ENCODE measurements around the gene EXOC3.

Gene EXOC3

GRCh38 chr5:402615-403359, 40.2 kb upstream of the EXOC3 start:
- no peaks in the 10 kb centered on the region for H3K4me1 ChIP-seq (ENCODE audit: low read depth, poor library complexity, severe bottlenecking)
- H3K79me2 ChIP-seq (ENCODE audit: insufficient read depth, low read depth): no peaks in the 10 kb centered on the region
- H3K36me3 ChIP-seq (ENCODE audit: insufficient read depth): no peaks in the 10 kb centered on the region
- H3K27me3 ChIP-seq (ENCODE audit: insufficient read depth, low read depth): no peaks in the 10 kb centered on the region; the same call in 1 of the 2 replicates
- no peak overlapping the region for H3K4me2 ChIP-seq
- H4K20me1 ChIP-seq (ENCODE audit: insufficient read depth): no peaks in the 10 kb centered on the region
- H3K9ac ChIP-seq: no peak overlapping the region
- TF ChIP-seq CTCF (conservative IDR thresholded peaks at IDR 0.05; ENCODE audit: low read depth, low read length): no peak
- H3K27ac ChIP-seq: no peak overlapping the region
- no peak overlapping the region for H2AFZ ChIP-seq (ENCODE audit: low read depth)
- H3K4me3 ChIP-seq (IDR thresholded peaks at IDR 0.05; ENCODE audit: insufficient read depth, low read depth, low read length): no peak overlapping the region

- Histone ChIP-seq H3K36me3 (ENCODE audit: insufficient read depth) (no peaks in the 10 kb centered on the region), H3K4me2 (no peak overlapping the region), H3K4me1 (ENCODE audit: low read depth, poor library complexity, severe bottlenecking) (no peaks in the 10 kb centered on the region), H3K27ac (no peak overlapping the region), H3K9ac (no peak overlapping the region), H2AFZ (ENCODE audit: low read depth) (no peak overlapping the region), H3K79me2 (ENCODE audit: insufficient read depth, low read depth) (no peaks in the 10 kb centered on the region), H4K20me1 (ENCODE audit: insufficient read depth) (no peaks in the 10 kb centered on the region), H3K4me3 (IDR thresholded peaks at IDR 0.05; ENCODE audit: insufficient read depth, low read depth, low read length) (no peak overlapping the region), H3K27me3 (ENCODE audit: insufficient read depth, low read depth) (no peaks in the 10 kb centered on the region; the same call in 1 of the 2 replicates)
- TF ChIP-seq CTCF (conservative IDR thresholded peaks at IDR 0.05; ENCODE audit: low read depth, low read length): no peak
Measured at GRCh38 chr5:403995-404394, 39.0 kb upstream of the EXOC3 start.

GRCh38 chr5:404666-405241, 38.2 kb upstream of the EXOC3 start:
- H3K4me1 ChIP-seq (ENCODE audit: low read depth, poor library complexity, severe bottlenecking): no peaks in the 10 kb centered on the region
- TF ChIP-seq CTCF (conservative IDR thresholded peaks at IDR 0.05; ENCODE audit: low read depth, low read length): no peak
- no peak overlapping the region for H3K4me2 ChIP-seq
- H3K27ac ChIP-seq: no peak overlapping the region
- no peak overlapping the region for H3K4me3 ChIP-seq (IDR thresholded peaks at IDR 0.05; ENCODE audit: insufficient read depth, low read depth, low read length)
- H3K79me2 ChIP-seq (ENCODE audit: insufficient read depth, low read depth): no peaks in the 10 kb centered on the region
- no peaks in the 10 kb centered on the region for H4K20me1 ChIP-seq (ENCODE audit: insufficient read depth)
- H3K36me3 ChIP-seq (ENCODE audit: insufficient read depth): no peaks in the 10 kb centered on the region
- H3K9ac ChIP-seq: no peak overlapping the region
- H2AFZ ChIP-seq (ENCODE audit: low read depth): no peak overlapping the region
- H3K27me3 ChIP-seq (ENCODE audit: insufficient read depth, low read depth): no peaks in the 10 kb centered on the region; the same call in 1 of the 2 replicates

- Histone ChIP-seq H4K20me1 (ENCODE audit: insufficient read depth) (no peaks in the 10 kb centered on the region), H3K4me2 (no peak overlapping the region), H3K27ac (no peak overlapping the region), H3K4me3 (IDR thresholded peaks at IDR 0.05; ENCODE audit: insufficient read depth, low read depth, low read length) (no peak overlapping the region), H3K79me2 (ENCODE audit: insufficient read depth, low read depth) (no peaks in the 10 kb centered on the region), H3K4me1 (ENCODE audit: low read depth, poor library complexity, severe bottlenecking) (no peaks in the 10 kb centered on the region), H3K9ac (no peak overlapping the region), H3K27me3 (ENCODE audit: insufficient read depth, low read depth) (no peaks in the 10 kb centered on the region; the same call in 1 of the 2 replicates), H2AFZ (ENCODE audit: low read depth) (no peak overlapping the region), H3K36me3 (ENCODE audit: insufficient read depth) (no peaks in the 10 kb centered on the region)
- TF ChIP-seq CTCF (conservative IDR thresholded peaks at IDR 0.05; ENCODE audit: low read depth, low read length): no peak
Measured at GRCh38 chr5:405421-405820, 37.6 kb upstream of the EXOC3 start.
